Erythroblast (primary cell): ENCODE data around the gene UPK1A.

Experiments used
- GATA1 ChIP-seq: IDR thresholded peaks from 2 replicates; pipeline ENCODE4 v1.6.1; 2011; ENCODE audit warnings: low read depth, mild to moderate bottlenecking, control low read depth, low read length, moderate library complexity
- POLR2A ChIP-seq: IDR thresholded peaks from 2 replicates; pipeline ENCODE4 v1.6.1; 2011; ENCODE audit warnings: mild to moderate bottlenecking, low read length

DNA sequence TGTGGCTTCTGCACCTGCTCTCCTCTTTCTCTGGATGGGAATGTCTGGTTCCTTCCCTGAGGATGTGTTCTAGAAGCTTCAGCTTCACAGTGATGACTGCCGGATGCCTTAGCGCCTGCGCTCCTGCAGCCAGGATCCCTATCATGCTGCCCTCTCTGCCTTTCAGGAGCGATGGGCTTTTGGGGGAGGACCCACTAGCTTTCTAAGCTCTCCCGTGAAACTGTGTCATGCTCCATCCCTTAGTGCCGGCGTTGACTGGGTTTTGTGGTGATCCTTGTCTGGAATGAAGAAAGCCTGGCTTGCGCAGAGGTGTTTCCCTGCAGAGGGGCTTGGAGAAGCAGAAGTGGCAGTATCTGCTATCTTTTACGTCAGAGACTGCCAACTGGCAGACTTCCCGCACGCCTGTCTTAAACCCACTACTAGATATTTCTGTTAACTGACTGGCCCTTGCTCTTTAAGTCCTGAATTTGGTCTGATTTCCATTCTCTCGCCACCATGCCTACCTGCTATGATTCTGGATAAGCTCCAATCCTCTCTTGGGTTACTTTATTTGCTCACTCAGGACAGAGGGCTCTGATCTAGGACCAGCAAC lies 47.7 kb downstream of the UPK1A start:
- TF ChIP-seq POLR2A = no peak
- no peak for TF ChIP-seq GATA1
